Breast epithelium (tissue), 3 donors: ENCODE measurements around the gene PXDC1.

Experiments
- CTCF ChIP-seq, 3 donors: fragments of 450-650 bp; IDR thresholded peaks; one replicate each; pipeline ENCODE4 v1.5.1; 2016 to 2017; ENCODE audit warnings: antibody characterized with exemption in 3 of 3, mild to moderate bottlenecking in 3 of 3, moderate library complexity in 3 of 3
- POLR2A ChIP-seq: fragments of 450-650 bp; IDR thresholded peaks from one replicate; pipeline ENCODE4 v1.6.1; 2016; ENCODE audit warnings: antibody characterized with exemption, mild to moderate bottlenecking, moderate library complexity

GRCh38 chr6:3771407-3772011 is 20.0 kb upstream of the PXDC1 start:
- TF ChIP-seq POLR2A (no peak), CTCF (IDR thresholded peaks at IDR 0.05) (no peak)
